HG03159 (cell line): ENCODE results near the gene ZFAND6.

Experiments used
- ATAC-seq: cut with Tn5 transposase; IDR thresholded peaks from one replicate; pipeline ENCODE4 v1.9.1; 2021; ENCODE audit warnings: mild to moderate bottlenecking, moderate library complexity; ENCODE audit not compliant: unreplicated experiment

Gene ZFAND6

GRCh38 chr15:80186597-80186996, 127.1 kb downstream of the ZFAND6 start:
- ATAC-seq, result no peak
